Activated CD8-positive, alpha-beta memory T cell treated with anti-CD3 and anti-CD28 coated beads for 36 hours (primary cell): ENCODE results near the gene MCF2L2. TPM values are rescaled to one million over a fixed set of nuclear protein-coding genes. Genes with fewer than 3 reads are reported as not detected.
"Not testable (repeated sequence)": the region's sequence is repeated elsewhere in the genome, so short reads cannot be mapped to it uniquely, and the experiment has no call there.

ENCODE experiments used
- CTCF ChIA-PET: fragments of 350-600 bp; sonication (Branson Sonifier 250); formaldehyde crosslinking; loops from one replicate; lab custom pipeline; 2021; ENCODE audit warnings: antibody characterized with exemption; lab: Charles Lee
- POLR2A ChIA-PET: fragments of 350-600 bp; sonication (Branson Sonifier 250); formaldehyde crosslinking; loops from one replicate; lab custom pipeline; 2021; ENCODE audit warnings: antibody characterized with exemption; lab: Charles Lee
- total RNA-seq, 2 experiments: library from RNA; stranded (reverse); gene quantifications; one replicate each; pipeline ENCODE4 v1.2.3, GENCODE V29; 2021

The MCF2L2 gene
- total RNA-seq, 2 experiments from 2014 or later = 3.0 to 3.7 TPM

- ChIA-PET CTCF (interaction anchor here (0.5 to 1.3 kb wide), 2 partner anchors 20 to 61 kb away, joined by 4 to 7 read pairs; no protein-coding TSS in a partner anchor), POLR2A (interaction anchor here (0.7 to 1.1 kb wide), 3 partner anchors 46 to 436 kb away, joined by 3 read pairs; partner anchors contain the start of gene PARL)
Measured at GRCh38 chr3:183448369-183449128, 20.1 kb upstream of the MCF2L2 start.

- POLR2A ChIA-PET = interaction anchor here (0.7 to 1.3 kb wide), 3 partner anchors 19 to 437 kb away, joined by 3 to 5 read pairs (median 3); partner anchors contain the start of genes MCF2L2 and PARL
- CTCF ChIA-PET = interaction anchor here (1.3 kb wide), 1 partner anchor 21 kb away, joined by 7 read pairs; no protein-coding TSS in a partner anchor
Measured at GRCh38 chr3:183447206-183448001, 19.0 kb upstream of the MCF2L2 start.

GRCh38 chr3:183446838-183447205, 18.4 kb upstream of the MCF2L2 start:
- ChIA-PET CTCF (no interaction called here), POLR2A (interaction anchor here (1.3 kb wide), 1 partner anchor 19 kb away, joined by 5 read pairs; the partner anchor contains the start of gene MCF2L2)

- CTCF ChIA-PET = no interaction called here
- POLR2A ChIA-PET = no interaction called here
Measured at GRCh38 chr3:183444748-183445147, 16.3 kb upstream of the MCF2L2 start.

- POLR2A ChIA-PET = no interaction called here
- CTCF ChIA-PET = no interaction called here
Measured at GRCh38 chr3:183443395-183444385, 15.3 kb upstream of the MCF2L2 start.

GRCh38 chr3:183442994-183443393, 14.6 kb upstream of the MCF2L2 start:
- ChIA-PET POLR2A (interaction anchor here (0.7 kb wide), 1 partner anchor 112 kb away, joined by 3 read pairs; no protein-coding TSS in a partner anchor), CTCF (no interaction called here)

- CTCF ChIA-PET = interaction anchor here (0.9 kb wide), 1 partner anchor 324 kb away, joined by 3 read pairs; no protein-coding TSS in a partner anchor
- POLR2A ChIA-PET = not testable (repeated sequence)
Measured at GRCh38 chr3:183440521-183440920, 12.1 kb upstream of the MCF2L2 start.

- ChIA-PET POLR2A (interaction anchor here (0.6 kb wide), 1 partner anchor 125 kb away, joined by 3 read pairs; no protein-coding TSS in a partner anchor), CTCF (no interaction called here)
Measured at GRCh38 chr3:183439515-183439914, 11.1 kb upstream of the MCF2L2 start.

GRCh38 chr3:183438735-183439134, 10.3 kb upstream of the MCF2L2 start:
- CTCF ChIA-PET = no interaction called here
- POLR2A ChIA-PET = no interaction called here

GRCh38 chr3:183437666-183438564, 9.5 kb upstream of the MCF2L2 start:
- ChIA-PET POLR2A (no interaction called here), CTCF (no interaction called here)

GRCh38 chr3:183437061-183437460, 8.6 kb upstream of the MCF2L2 start:
- ChIA-PET CTCF (no interaction called here), POLR2A (no interaction called here)

GRCh38 chr3:183435661-183436060, 7.2 kb upstream of the MCF2L2 start:
- POLR2A ChIA-PET = no interaction called here

GRCh38 chr3:183434992-183435391, 6.6 kb upstream of the MCF2L2 start:
- POLR2A ChIA-PET = no interaction called here
- CTCF ChIA-PET = no interaction called here

More at GRCh38 chr3:183435661-183436060, 7.2 kb upstream of the MCF2L2 start:
- CTCF ChIA-PET = no interaction called here

GRCh38 chr3:183434503-183434902, 6.1 kb upstream of the MCF2L2 start:
- POLR2A ChIA-PET = no interaction called here
- CTCF ChIA-PET = no interaction called here

GRCh38 chr3:183430325-183430957, 2.0 kb upstream of the MCF2L2 start:
- CTCF ChIA-PET = interaction anchor here (0.9 kb wide), 2 partner anchors 129 to 454 kb away, joined by 3 to 4 read pairs; partner anchors contain the start of gene PARL
- POLR2A ChIA-PET = interaction anchor here (0.7 to 1.3 kb wide), 3 partner anchors 38 to 350 kb away, joined by 4 to 7 read pairs (median 6); no protein-coding TSS in a partner anchor

- CTCF ChIA-PET = interaction anchor here (1.1 to 1.4 kb wide), 2 partner anchors 27 to 131 kb away, joined by 3 read pairs; no protein-coding TSS in a partner anchor
- POLR2A ChIA-PET = interaction anchor here (0.6 to 1.4 kb wide), 4 partner anchors 20 to 432 kb away, joined by 3 to 5 read pairs (median 4); no protein-coding TSS in a partner anchor
Measured at GRCh38 chr3:183427876-183428446, 458 bp downstream of the MCF2L2 start.
